SK-N-SH treated with all-trans-retinoic acid at 6 μM for 48 hours (cell line): Measurements from ENCODE around the gene MAML3.

Source experiments
- ATAC-seq: fragments of 200-7000 bp; cut with Tn5 transposase; 3 replicates; pipeline ENCODE4 v1.9.1; 2020; ENCODE audit warnings: mild to moderate bottlenecking, moderate library complexity
- ARNTL ChIP-seq: fragments of 450-650 bp; formaldehyde crosslinking; IDR thresholded peaks from 2 replicates; pipeline ENCODE4 v1.5.0; 2020; ENCODE audit warnings: low read depth, mild to moderate bottlenecking, moderate library complexity, borderline replicate concordance
- BACH2 ChIP-seq: fragments of 250-450 bp; sonication (Bioruptor Pico); IDR thresholded peaks from 2 replicates; pipeline ENCODE4 v1.9.0; 2021; ENCODE audit warnings: mild to moderate bottlenecking, borderline replicate concordance
- CSDC2 ChIP-seq: fragments of 250-450 bp; sonication (Bioruptor Pico); IDR thresholded peaks from 2 replicates; pipeline ENCODE4 v1.5.0; 2020; ENCODE audit warnings: mild to moderate bottlenecking, moderate library complexity
- ESRRG ChIP-seq: fragments of 250-450 bp; sonication (Bioruptor Pico); IDR thresholded peaks from 2 replicates; pipeline ENCODE4 v1.6.1; 2021; ENCODE audit warnings: mild to moderate bottlenecking
- GLIS3 ChIP-seq: fragments of 250-450 bp; sonication (Bioruptor Pico); IDR thresholded peaks from 2 replicates; pipeline ENCODE4 v1.5.0; 2020; ENCODE audit warnings: mild to moderate bottlenecking, moderate library complexity
- ISL1 ChIP-seq: fragments of 250-450 bp; sonication (Bioruptor Pico); IDR thresholded peaks from 2 replicates; pipeline ENCODE4 v2.1.2; 2022; ENCODE audit warnings: mild to moderate bottlenecking, moderate library complexity
- OSR1 ChIP-seq: fragments of 250-450 bp; sonication (Bioruptor Pico); IDR thresholded peaks from 2 replicates; pipeline ENCODE4 v1.8.0; 2022; ENCODE audit warnings: moderate library complexity, mild to moderate bottlenecking, inconsistent platforms
- PPARA ChIP-seq: fragments of 250-450 bp; sonication (Bioruptor Pico); IDR thresholded peaks from 2 replicates; pipeline ENCODE4 v1.5.0; 2020; ENCODE audit warnings: mild to moderate bottlenecking, borderline replicate concordance
- RARB ChIP-seq: fragments of 250-450 bp; sonication (Bioruptor Pico); IDR thresholded peaks from 2 replicates; pipeline ENCODE4 v1.8.0; 2021; ENCODE audit warnings: mild to moderate bottlenecking, moderate library complexity
- SNAI2 ChIP-seq: fragments of 250-450 bp; sonication (Bioruptor Pico); IDR thresholded peaks from 2 replicates; pipeline ENCODE4 v1.5.0; 2020; ENCODE audit warnings: mild to moderate bottlenecking, moderate library complexity
- TCF4 ChIP-seq: fragments of 250-450 bp; sonication (Bioruptor Pico); IDR thresholded peaks from 2 replicates; pipeline ENCODE4 v1.8.0; 2021; ENCODE audit warnings: mild to moderate bottlenecking, moderate library complexity, borderline replicate concordance
- TOX ChIP-seq: fragments of 250-450 bp; sonication (Bioruptor Pico); IDR thresholded peaks from 2 replicates; pipeline ENCODE4 v1.8.0; 2021; ENCODE audit warnings: mild to moderate bottlenecking, moderate library complexity, borderline replicate concordance
- ZC3H10 ChIP-seq: fragments of 250-450 bp; sonication (Bioruptor Pico); IDR thresholded peaks from 2 replicates; pipeline ENCODE4 v1.5.1; 2021; ENCODE audit warnings: mild to moderate bottlenecking, moderate library complexity
- ZFP3 ChIP-seq: fragments of 250-450 bp; sonication (Bioruptor Pico); IDR thresholded peaks from 2 replicates; pipeline ENCODE4 v1.5.0; 2020; ENCODE audit warnings: mild to moderate bottlenecking, moderate library complexity
- ZFP30 ChIP-seq: fragments of 450-650 bp; formaldehyde crosslinking; IDR thresholded peaks from 2 replicates; pipeline ENCODE4 v1.5.0; 2022; ENCODE audit warnings: mild to moderate bottlenecking, moderate library complexity
- ZNF70 ChIP-seq: fragments of 450-650 bp; formaldehyde crosslinking; IDR thresholded peaks from 2 replicates; pipeline ENCODE4 v1.5.0; 2020; ENCODE audit warnings: mild to moderate bottlenecking, moderate library complexity
- TF ChIP-seq, protein P1 (sequence below): fragments of 250-450 bp; sonication (Bioruptor Pico); IDR thresholded peaks from 2 replicates; pipeline ENCODE4 v1.8.0; 2021; ENCODE audit warnings: low read depth, mild to moderate bottlenecking, moderate library complexity, borderline replicate concordance
- TF ChIP-seq, protein P2 (sequence below): fragments of 250-450 bp; sonication (Bioruptor Pico); IDR thresholded peaks from 2 replicates; pipeline ENCODE4 v1.5.1; 2021; ENCODE audit warnings: mild to moderate bottlenecking, moderate library complexity
- TF ChIP-seq, protein P3 (sequence below): fragments of 250-450 bp; sonication (Bioruptor Pico); IDR thresholded peaks from 2 replicates; pipeline ENCODE4 v1.5.0; 2020; ENCODE audit warnings: mild to moderate bottlenecking, moderate library complexity
- TF ChIP-seq, protein P4 (sequence below): fragments of 250-450 bp; sonication (Bioruptor Pico); IDR thresholded peaks from 2 replicates; pipeline ENCODE4 v1.5.1; 2020; ENCODE audit warnings: low read depth, mild to moderate bottlenecking, moderate library complexity
- TF ChIP-seq, protein P5 (sequence below): fragments of 250-450 bp; sonication (Bioruptor Pico); IDR thresholded peaks from 2 replicates; pipeline ENCODE4 v1.8.0; 2020; ENCODE audit warnings: mild to moderate bottlenecking, moderate library complexity, borderline replicate concordance

Gene MAML3

DNA sequence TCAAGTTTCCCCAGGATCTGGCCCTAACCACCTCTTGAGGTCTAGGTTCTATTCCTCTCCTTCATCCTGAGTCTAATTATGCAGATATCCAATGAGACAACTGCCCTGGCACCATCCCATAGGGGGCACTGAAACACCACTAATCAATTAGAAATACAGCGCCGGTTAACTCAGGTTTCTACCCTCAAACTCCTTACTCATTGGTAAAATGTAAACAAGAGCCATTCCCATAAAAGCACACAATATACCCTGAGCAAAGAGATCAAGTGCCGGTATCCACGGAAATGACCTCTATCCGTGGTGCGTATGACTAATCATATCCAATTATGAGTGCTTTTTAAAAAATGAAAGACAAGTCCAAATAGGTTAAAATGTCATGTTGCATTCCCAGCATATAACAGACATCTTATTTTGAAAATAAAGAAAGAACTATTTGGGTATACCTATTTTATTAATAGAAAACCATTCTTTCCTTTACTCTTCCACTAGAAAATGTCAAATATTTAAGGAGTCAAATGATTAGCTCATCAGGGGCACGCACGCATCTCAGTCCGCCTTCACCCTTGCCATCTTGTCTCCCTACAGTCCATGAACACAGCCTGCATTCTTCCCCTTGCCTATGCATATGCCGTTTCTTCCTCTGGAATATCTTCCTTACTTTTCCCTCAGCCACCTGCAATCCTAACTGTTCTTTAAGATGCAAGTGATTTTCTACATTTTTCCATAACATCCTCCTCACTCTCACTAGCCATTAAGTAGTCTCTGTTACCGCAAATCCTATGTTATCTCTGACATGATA lies 141.1 kb downstream of the MAML3 start (continued):
- TF ChIP-seq, protein P1, sequence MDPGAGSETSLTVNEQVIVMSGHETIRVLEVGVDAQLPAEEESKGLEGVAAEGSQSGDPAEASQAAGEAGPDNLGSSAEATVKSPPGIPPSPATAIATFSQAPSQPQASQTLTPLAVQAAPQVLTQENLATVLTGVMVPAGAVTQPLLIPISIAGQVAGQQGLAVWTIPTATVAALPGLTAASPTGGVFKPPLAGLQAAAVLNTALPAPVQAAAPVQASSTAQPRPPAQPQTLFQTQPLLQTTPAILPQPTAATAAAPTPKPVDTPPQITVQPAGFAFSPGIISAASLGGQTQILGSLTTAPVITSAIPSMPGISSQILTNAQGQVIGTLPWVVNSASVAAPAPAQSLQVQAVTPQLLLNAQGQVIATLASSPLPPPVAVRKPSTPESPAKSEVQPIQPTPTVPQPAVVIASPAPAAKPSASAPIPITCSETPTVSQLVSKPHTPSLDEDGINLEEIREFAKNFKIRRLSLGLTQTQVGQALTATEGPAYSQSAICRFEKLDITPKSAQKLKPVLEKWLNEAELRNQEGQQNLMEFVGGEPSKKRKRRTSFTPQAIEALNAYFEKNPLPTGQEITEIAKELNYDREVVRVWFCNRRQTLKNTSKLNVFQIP: no peak
- TF ChIP-seq BACH2: no peak
- TF ChIP-seq ZFP3: no peak
- no peak for TF ChIP-seq ZFP30
- no peak for TF ChIP-seq ZC3H10 (CRISPR knock-in tag)
- TF ChIP-seq, protein P2, sequence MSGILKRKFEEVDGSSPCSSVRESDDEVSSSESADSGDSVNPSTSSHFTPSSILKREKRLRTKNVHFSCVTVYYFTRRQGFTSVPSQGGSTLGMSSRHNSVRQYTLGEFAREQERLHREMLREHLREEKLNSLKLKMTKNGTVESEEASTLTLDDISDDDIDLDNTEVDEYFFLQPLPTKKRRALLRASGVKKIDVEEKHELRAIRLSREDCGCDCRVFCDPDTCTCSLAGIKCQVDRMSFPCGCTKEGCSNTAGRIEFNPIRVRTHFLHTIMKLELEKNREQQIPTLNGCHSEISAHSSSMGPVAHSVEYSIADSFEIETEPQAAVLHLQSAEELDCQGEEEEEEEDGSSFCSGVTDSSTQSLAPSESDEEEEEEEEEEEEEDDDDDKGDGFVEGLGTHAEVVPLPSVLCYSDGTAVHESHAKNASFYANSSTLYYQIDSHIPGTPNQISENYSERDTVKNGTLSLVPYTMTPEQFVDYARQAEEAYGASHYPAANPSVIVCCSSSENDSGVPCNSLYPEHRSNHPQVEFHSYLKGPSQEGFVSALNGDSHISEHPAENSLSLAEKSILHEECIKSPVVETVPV (CRISPR knock-in tag): no peak
- no peak for TF ChIP-seq ARNTL

DNA sequence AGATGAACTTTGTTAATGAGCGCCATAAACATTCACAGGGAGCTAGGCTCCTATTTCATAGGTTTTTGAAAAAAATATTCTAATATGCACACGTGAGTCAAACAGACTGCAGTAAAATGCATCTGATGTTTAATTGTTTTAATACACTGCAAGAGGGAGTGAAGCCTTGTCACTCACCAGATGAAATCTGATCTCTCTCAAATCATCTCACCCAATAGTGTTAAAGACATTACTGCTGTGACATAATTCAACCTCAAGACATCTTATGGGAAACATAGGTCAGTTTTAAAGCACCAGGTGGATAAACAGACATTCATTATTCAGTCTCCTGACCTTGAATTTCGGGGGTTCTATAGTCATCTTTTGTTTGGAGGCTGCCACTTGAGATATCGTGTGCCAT lies 148.3 kb downstream of the MAML3 start:
- TF ChIP-seq, protein P3, sequence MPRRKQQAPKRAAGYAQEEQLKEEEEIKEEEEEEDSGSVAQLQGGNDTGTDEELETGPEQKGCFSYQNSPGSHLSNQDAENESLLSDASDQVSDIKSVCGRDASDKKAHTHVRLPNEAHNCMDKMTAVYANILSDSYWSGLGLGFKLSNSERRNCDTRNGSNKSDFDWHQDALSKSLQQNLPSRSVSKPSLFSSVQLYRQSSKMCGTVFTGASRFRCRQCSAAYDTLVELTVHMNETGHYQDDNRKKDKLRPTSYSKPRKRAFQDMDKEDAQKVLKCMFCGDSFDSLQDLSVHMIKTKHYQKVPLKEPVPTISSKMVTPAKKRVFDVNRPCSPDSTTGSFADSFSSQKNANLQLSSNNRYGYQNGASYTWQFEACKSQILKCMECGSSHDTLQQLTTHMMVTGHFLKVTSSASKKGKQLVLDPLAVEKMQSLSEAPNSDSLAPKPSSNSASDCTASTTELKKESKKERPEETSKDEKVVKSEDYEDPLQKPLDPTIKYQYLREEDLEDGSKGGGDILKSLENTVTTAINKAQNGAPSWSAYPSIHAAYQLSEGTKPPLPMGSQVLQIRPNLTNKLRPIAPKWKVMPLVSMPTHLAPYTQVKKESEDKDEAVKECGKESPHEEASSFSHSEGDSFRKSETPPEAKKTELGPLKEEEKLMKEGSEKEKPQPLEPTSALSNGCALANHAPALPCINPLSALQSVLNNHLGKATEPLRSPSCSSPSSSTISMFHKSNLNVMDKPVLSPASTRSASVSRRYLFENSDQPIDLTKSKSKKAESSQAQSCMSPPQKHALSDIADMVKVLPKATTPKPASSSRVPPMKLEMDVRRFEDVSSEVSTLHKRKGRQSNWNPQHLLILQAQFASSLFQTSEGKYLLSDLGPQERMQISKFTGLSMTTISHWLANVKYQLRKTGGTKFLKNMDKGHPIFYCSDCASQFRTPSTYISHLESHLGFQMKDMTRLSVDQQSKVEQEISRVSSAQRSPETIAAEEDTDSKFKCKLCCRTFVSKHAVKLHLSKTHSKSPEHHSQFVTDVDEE (CRISPR knock-in tag): no peak
- TF ChIP-seq ZNF70 (CRISPR knock-in tag): no peak
- no peak for TF ChIP-seq ESRRG (CRISPR knock-in tag)
- no peak for TF ChIP-seq ZC3H10 (CRISPR knock-in tag)
- no peak for TF ChIP-seq ISL1 (CRISPR knock-in tag)
- TF ChIP-seq, protein P4, sequence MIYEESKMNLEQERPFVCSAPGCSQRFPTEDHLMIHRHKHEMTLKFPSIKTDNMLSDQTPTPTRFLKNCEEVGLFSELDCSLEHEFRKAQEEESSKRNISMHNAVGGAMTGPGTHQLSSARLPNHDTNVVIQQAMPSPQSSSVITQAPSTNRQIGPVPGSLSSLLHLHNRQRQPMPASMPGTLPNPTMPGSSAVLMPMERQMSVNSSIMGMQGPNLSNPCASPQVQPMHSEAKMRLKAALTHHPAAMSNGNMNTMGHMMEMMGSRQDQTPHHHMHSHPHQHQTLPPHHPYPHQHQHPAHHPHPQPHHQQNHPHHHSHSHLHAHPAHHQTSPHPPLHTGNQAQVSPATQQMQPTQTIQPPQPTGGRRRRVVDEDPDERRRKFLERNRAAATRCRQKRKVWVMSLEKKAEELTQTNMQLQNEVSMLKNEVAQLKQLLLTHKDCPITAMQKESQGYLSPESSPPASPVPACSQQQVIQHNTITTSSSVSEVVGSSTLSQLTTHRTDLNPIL (CRISPR knock-in tag): no peak
- TF ChIP-seq, protein P1: no peak
- no peak for TF ChIP-seq ZFP30
- no peak for TF ChIP-seq OSR1
- no peak for TF ChIP-seq GLIS3
- no peak for TF ChIP-seq TCF4 (CRISPR knock-in tag)
- no peak for TF ChIP-seq TOX (CRISPR knock-in tag)
- TF ChIP-seq, protein P2 (CRISPR knock-in tag): no peak
- TF ChIP-seq, protein P5, sequence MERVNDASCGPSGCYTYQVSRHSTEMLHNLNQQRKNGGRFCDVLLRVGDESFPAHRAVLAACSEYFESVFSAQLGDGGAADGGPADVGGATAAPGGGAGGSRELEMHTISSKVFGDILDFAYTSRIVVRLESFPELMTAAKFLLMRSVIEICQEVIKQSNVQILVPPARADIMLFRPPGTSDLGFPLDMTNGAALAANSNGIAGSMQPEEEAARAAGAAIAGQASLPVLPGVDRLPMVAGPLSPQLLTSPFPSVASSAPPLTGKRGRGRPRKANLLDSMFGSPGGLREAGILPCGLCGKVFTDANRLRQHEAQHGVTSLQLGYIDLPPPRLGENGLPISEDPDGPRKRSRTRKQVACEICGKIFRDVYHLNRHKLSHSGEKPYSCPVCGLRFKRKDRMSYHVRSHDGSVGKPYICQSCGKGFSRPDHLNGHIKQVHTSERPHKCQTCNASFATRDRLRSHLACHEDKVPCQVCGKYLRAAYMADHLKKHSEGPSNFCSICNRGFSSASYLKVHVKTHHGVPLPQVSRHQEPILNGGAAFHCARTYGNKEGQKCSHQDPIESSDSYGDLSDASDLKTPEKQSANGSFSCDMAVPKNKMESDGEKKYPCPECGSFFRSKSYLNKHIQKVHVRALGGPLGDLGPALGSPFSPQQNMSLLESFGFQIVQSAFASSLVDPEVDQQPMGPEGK (CRISPR knock-in tag): no peak
- no peak for TF ChIP-seq ZFP3
- no peak for TF ChIP-seq CSDC2 (CRISPR knock-in tag)
- TF ChIP-seq BACH2: no peak
- no peak for TF ChIP-seq SNAI2 (CRISPR knock-in tag)
- TF ChIP-seq PPARA (CRISPR knock-in tag): no peak
- no peak for TF ChIP-seq RARB (CRISPR knock-in tag)
- no peak for ATAC-seq
